Panc1 (cell line): Measurements from ENCODE around the gene SAMD15.

Experiments
- CTCF ChIP-seq: fragments of 450-650 bp; IDR thresholded peaks from 2 replicates; pipeline ENCODE4 v1.5.1; 2017; ENCODE audit warnings: mild to moderate bottlenecking
- POLR2AphosphoS5 ChIP-seq: IDR thresholded peaks from 2 replicates; pipeline ENCODE4 v1.6.1; 2012; ENCODE audit warnings: mild to moderate bottlenecking, low read depth, low read length, moderate library complexity

DNA sequence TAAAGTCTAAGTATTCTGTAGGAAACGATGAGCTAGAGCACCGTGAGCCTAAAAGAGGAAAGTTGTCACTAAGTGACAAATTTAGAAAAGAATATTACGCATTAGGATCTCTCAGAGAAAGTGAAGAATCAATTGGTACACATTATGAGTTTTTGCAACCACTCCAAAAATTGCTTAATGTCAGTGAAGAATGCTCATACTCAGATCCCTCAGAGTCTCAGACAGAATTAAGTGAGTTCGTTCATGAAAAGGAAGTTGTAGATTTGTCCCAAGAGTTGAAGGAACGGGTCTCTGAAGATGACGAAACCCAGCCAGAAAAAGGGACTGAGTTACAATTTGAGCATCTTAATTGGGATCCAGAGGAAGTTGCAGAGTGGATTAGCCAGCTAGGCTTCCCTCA is 1.5 kb downstream of the SAMD15 start:
- TF ChIP-seq CTCF (no peak), POLR2AphosphoS5 (no peak)
